Lower leg skin (tissue), 3 donors: ENCODE results near the gene MRPS5.

Source experiments
- POLR2A ChIP-seq, 2 donors: fragments of 450-650 bp; IDR thresholded peaks; one replicate each; pipeline ENCODE4 v1.6.1; 2016 to 2017; ENCODE audit warnings: antibody characterized with exemption in 2 of 2, mild to moderate bottlenecking in 1 of 2, moderate library complexity in 1 of 2
- TF ChIP-seq, protein P1 (sequence below), 3 donors: fragments of 450-650 bp; IDR thresholded peaks; one replicate each; pipeline ENCODE4 v1.5.1; 2016; ENCODE audit warnings: antibody characterized with exemption in 3 of 3, mild to moderate bottlenecking in 3 of 3, moderate library complexity in 2 of 3

DNA sequence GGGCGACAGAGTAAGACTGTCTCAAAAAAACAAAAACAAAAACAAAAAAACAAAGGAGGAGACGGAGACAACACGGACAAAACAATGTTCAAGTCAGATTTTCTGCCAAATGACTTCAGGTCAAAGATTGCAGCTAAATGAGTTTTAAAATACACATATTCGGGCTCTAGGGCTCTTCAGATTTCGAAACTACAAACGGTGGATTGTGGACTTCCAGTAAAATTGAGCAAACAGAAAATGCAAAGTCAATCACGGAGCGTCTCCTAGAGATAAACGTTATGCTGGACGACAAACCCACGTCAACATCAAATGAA is 558 bp downstream of the MRPS5 start:
- TF ChIP-seq, protein P1, sequence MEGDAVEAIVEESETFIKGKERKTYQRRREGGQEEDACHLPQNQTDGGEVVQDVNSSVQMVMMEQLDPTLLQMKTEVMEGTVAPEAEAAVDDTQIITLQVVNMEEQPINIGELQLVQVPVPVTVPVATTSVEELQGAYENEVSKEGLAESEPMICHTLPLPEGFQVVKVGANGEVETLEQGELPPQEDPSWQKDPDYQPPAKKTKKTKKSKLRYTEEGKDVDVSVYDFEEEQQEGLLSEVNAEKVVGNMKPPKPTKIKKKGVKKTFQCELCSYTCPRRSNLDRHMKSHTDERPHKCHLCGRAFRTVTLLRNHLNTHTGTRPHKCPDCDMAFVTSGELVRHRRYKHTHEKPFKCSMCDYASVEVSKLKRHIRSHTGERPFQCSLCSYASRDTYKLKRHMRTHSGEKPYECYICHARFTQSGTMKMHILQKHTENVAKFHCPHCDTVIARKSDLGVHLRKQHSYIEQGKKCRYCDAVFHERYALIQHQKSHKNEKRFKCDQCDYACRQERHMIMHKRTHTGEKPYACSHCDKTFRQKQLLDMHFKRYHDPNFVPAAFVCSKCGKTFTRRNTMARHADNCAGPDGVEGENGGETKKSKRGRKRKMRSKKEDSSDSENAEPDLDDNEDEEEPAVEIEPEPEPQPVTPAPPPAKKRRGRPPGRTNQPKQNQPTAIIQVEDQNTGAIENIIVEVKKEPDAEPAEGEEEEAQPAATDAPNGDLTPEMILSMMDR (IDR thresholded peaks at IDR 0.05) = no peak
- TF ChIP-seq POLR2A (IDR thresholded peaks at IDR 0.05) = no peak
